ENCODE data around the gene TENT5A.
"Not testable (repeated sequence)": the region's sequence is repeated elsewhere in the genome, so short reads cannot be mapped to it uniquely, and the experiment has no call there.

TENT5A gene

DNA sequence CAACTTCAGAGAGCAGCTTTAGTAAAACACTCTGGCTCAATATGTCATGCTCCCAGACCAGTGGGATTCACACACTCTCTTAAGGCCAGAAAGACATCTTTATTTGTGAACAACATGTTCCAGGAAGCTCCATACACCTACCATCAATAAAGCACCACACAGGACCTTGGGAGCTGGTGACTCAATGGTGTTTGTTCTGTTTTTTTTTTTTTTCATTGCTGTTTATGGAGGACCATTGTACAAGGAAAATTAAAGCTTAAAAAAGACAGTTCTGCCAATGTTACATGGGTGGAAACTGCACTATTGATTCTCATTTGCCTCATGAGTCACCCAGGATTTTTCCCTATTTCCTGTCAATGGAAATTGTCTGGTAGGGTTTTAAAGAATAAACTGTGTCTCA is 36.3 kb upstream of the TENT5A start:
- peaks cover 17% of the 10 kb centered on the region for H3K4me1 ChIP-seq (ENCODE audit: control insufficient read depth, insufficient read depth, low read length, poor library complexity, severe bottlenecking)
- H3K4me3 ChIP-seq (ENCODE audit: extremely low read depth, insufficient read depth, low read length, poor library complexity, severe bottlenecking), result no peak overlapping the region
- H3K9me3 ChIP-seq (ENCODE audit: control insufficient read depth, low read length), result no peaks in the 10 kb centered on the region
- peak overlapping the region; percentile 47 for H3K27ac ChIP-seq (ENCODE audit: low read depth, low read length, severe bottlenecking)
- H3K36me3 ChIP-seq (ENCODE audit: control insufficient read depth, insufficient read depth, low read length), result no peaks in the 10 kb centered on the region

DNA sequence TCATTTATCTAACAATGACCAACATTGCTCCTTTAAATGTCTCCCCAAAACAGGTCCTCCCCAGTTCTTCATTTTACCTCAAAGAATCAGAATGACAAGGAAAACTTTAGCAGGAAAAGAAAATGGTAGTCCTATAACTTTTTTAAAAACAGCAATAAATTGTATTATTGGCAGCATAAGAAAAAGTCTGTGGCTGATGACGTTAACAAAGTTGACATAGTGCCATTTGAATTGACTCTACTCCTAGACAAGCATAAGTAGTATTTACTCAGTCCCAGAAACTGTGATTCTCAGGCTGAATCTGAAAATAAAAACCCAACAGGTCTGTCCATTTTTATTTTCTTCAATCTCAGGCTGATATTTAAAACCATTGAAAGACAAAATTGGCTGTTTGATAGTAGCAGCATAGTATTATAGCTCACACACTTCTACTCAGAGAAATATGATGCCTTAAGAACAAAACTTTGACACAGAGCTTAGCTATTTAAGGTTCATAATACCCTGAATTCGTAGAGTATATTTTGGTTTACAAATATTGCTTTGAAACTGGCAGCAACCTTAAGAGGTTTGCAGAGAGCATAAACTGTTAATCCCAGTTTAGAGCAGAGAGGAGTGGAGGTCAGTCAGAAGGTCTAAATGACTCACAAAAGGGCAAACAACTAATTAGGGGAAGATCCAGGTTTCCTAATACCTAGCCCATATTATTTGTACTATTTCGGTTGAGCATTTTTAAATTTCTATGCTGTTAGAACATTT is 35.0 kb upstream of the TENT5A start:
- H3K36me3 ChIP-seq (ENCODE audit: control insufficient read depth, insufficient read depth, low read length), result no peaks in the 10 kb centered on the region
- peaks cover 17% of the 10 kb centered on the region for H3K4me1 ChIP-seq (ENCODE audit: control insufficient read depth, insufficient read depth, low read length, poor library complexity, severe bottlenecking)
- no peaks in the 10 kb centered on the region for H3K9me3 ChIP-seq (ENCODE audit: control insufficient read depth, low read length)
- H3K27ac ChIP-seq (ENCODE audit: low read depth, low read length, severe bottlenecking), result no peak overlapping the region
- whole genome bisulfite sequencing, 2 experiments (ENCODE audit: insufficient coverage in 2 of 2), result 40 to 88% methylated on average over 1 of the region's 3 CpGs
- H3K4me3 ChIP-seq (ENCODE audit: extremely low read depth, insufficient read depth, low read length, poor library complexity, severe bottlenecking), result no peak overlapping the region

DNA sequence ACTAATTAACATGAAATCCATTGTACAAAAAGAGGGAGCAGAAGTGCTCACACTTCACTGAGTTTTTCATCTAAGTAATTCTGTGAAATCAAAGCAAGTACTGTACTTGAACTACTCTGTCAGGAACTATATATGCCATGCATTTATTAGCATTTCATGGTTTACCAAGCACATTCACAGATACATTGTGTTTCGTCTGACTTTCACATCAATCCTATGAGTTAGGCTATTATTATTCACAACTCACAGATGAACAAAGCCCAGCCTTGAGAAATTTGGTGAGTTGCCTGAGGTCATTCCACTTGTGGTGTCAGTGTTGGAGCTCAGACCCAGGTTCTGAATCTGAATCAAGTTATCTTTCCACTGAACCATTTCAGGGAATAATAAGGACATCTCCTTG is 33.7 kb upstream of the TENT5A start:
- Histone ChIP-seq H3K36me3 (ENCODE audit: control insufficient read depth, insufficient read depth, low read length) (no peaks in the 10 kb centered on the region), H3K9me3 (ENCODE audit: control insufficient read depth, low read length) (no peaks in the 10 kb centered on the region), H3K4me3 (ENCODE audit: extremely low read depth, insufficient read depth, low read length, poor library complexity, severe bottlenecking) (no peak overlapping the region), H3K27ac (ENCODE audit: low read depth, low read length, severe bottlenecking) (no peak overlapping the region), H3K4me1 (ENCODE audit: control insufficient read depth, insufficient read depth, low read length, poor library complexity, severe bottlenecking) (peaks cover 17% of the 10 kb centered on the region)
- WGBS, 2 experiments (ENCODE audit: insufficient coverage in 2 of 2), result no CpG with 5 or more reads among the region's 1 CpG

DNA sequence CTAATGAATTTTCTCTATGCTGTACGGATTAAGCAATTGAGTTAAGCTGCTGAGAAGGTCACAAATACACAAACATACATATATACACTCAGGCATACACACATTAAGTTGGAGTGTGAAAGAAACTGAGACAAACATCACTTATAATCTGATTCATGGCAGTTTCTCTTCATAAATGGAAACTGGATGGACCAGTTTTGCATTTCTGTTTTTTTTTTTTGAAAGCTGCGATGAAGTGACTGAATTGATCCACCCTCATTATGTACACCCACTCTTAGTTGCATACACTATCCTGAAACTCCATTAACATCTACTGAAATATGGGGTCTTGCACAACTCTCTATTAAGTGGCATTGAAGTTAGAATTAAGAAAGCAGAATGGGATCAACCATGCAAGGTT is 32.9 kb upstream of the TENT5A start:
- Histone ChIP-seq H3K27ac (ENCODE audit: low read depth, low read length, severe bottlenecking) (no peak overlapping the region), H3K4me1 (ENCODE audit: control insufficient read depth, insufficient read depth, low read length, poor library complexity, severe bottlenecking) (peaks cover 17% of the 10 kb centered on the region), H3K4me3 (ENCODE audit: extremely low read depth, insufficient read depth, low read length, poor library complexity, severe bottlenecking) (no peak overlapping the region), H3K36me3 (ENCODE audit: control insufficient read depth, insufficient read depth, low read length) (no peaks in the 10 kb centered on the region), H3K9me3 (ENCODE audit: control insufficient read depth, low read length) (no peaks in the 10 kb centered on the region)
- no CpG with 5 or more reads among the region's 2 CpGs for WGBS, 2 experiments (ENCODE audit: insufficient coverage in 2 of 2)

DNA sequence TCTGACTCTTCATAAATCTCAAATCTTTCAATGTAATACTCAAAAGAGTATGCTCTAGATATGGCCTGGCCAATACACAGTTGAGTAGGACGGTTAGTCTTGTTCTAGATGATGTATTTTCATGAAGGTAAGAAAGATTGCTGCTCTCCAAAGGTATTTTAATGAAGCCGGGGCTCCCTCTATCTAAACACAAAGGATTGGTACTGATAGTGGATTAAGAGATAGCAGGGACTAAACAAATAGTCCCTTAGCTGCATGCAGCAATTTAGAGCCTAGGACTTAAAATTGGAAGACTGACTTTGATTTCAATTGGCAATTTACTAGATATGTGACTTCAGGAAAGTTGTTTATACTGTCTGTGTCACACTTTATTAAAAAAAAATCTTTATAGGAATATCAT is 31.4 kb upstream of the TENT5A start:
- no peaks in the 10 kb centered on the region for H3K9me3 ChIP-seq (ENCODE audit: control insufficient read depth, low read length)
- 80% methylated on average over 1 of the region's 2 CpGs; no CpG with 5 or more reads in 1 of the 2 experiments for WGBS, 2 experiments (ENCODE audit: insufficient coverage in 2 of 2)
- H3K27ac ChIP-seq (ENCODE audit: low read depth, low read length, severe bottlenecking), result no peak overlapping the region
- H3K4me3 ChIP-seq (ENCODE audit: extremely low read depth, insufficient read depth, low read length, poor library complexity, severe bottlenecking), result no peak overlapping the region
- peaks cover 12% of the 10 kb centered on the region for H3K4me1 ChIP-seq (ENCODE audit: control insufficient read depth, insufficient read depth, low read length, poor library complexity, severe bottlenecking)
- H3K36me3 ChIP-seq (ENCODE audit: control insufficient read depth, insufficient read depth, low read length), result no peaks in the 10 kb centered on the region

DNA sequence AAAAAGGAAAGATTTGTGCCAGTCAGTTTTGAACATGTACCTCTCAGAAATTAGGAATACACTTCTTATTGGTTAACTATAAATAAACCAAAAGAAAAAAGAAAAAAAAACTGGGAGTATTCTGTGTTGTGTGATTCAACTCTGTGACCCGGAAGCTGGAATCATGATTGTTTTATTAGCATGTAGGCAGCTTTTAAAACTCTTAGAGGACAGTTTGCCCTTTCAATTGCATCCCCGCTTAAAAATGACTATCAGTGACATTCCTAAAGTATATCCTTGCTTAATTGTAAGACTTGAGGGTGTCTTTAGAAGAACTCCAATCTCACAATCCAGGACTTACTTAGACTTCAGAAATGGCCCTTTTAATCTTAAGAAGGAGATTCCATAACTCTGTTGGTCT is 29.1 kb upstream of the TENT5A start:
- Histone ChIP-seq H3K4me3 (ENCODE audit: extremely low read depth, insufficient read depth, low read length, poor library complexity, severe bottlenecking) (no peak overlapping the region), H3K27ac (ENCODE audit: low read depth, low read length, severe bottlenecking) (no peak overlapping the region), H3K36me3 (ENCODE audit: control insufficient read depth, insufficient read depth, low read length) (no peaks in the 10 kb centered on the region), H3K9me3 (ENCODE audit: control insufficient read depth, low read length) (no peaks in the 10 kb centered on the region), H3K4me1 (ENCODE audit: control insufficient read depth, insufficient read depth, low read length, poor library complexity, severe bottlenecking) (peaks cover 8% of the 10 kb centered on the region)
- no CpG with 5 or more reads among the region's 2 CpGs for WGBS, 2 experiments (ENCODE audit: insufficient coverage in 2 of 2)

DNA sequence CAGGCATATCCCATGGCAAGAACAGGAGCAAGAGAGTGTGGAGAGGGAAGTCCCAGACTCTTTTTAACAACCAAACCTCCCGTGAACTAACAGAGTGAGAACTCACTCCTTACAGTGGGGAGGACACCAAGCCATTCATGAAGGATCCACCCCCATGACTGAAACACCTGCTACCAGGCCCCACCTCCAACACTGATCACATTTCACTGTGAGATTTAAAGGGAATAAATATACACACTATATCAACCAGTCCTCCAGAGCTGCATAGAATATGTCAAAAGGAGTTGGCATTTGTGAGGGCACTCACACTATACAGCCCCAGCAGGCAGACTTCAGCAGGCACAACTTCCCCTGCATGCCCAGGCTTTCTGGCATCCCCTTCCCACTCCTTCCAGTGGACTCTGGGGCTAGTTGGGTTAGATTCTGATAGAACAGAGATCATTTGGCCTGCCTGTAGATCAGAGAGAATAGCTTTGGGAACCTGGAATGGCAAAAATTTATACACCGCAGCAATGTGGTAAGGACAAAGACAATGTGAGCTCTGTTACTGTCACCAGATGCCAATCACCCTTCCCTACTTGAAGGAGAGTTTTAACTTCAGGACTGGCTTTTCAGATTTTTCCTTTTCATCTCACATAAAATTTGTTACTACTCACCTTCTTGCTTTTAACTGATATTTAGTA is 25.2 kb upstream of the TENT5A start:
- Histone ChIP-seq H3K36me3 (ENCODE audit: control insufficient read depth, insufficient read depth, low read length) (no peaks in the 10 kb centered on the region), H3K4me3 (ENCODE audit: extremely low read depth, insufficient read depth, low read length, poor library complexity, severe bottlenecking) (no peak overlapping the region), H3K4me1 (ENCODE audit: control insufficient read depth, insufficient read depth, low read length, poor library complexity, severe bottlenecking) (peaks cover 8% of the 10 kb centered on the region), H3K27ac (ENCODE audit: low read depth, low read length, severe bottlenecking) (no peak overlapping the region), H3K9me3 (ENCODE audit: control insufficient read depth, low read length) (no peaks in the 10 kb centered on the region)
- WGBS, 2 experiments (ENCODE audit: insufficient coverage in 2 of 2), result 73 to 100% methylated on average over 2 of the region's 2 CpGs

DNA sequence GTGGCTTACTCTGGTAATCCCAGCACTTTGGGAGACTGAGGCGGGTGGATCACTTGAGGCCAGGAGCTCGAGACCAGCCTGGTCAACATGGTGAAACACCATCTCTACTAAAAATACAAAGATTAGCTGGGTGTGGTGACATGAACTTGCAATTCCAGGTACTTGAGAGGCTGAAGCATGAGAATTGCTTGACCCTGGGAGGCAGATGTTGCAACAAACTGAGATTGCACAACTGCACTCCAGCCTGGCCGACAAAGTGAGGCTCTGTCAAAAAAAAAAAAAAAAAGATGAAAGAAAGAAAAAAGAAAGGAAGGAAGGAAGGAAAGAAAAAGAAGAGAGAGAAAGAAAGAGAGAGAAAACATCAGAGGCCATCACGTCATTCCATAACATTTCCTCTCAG is 23.7 kb upstream of the TENT5A start:
- H3K27ac ChIP-seq (ENCODE audit: low read depth, low read length, severe bottlenecking); H3K4me3 ChIP-seq (ENCODE audit: extremely low read depth, insufficient read depth, low read length, poor library complexity, severe bottlenecking); H3K9me3 ChIP-seq (ENCODE audit: control insufficient read depth, low read length); H3K36me3 ChIP-seq (ENCODE audit: control insufficient read depth, insufficient read depth, low read length): not testable (repeated sequence)
- 93 to 100% methylated on average over 2 of the region's 4 CpGs for WGBS, 2 experiments (ENCODE audit: insufficient coverage in 2 of 2)
- peaks cover 16% of the 10 kb centered on the region for H3K4me1 ChIP-seq (ENCODE audit: control insufficient read depth, insufficient read depth, low read length, poor library complexity, severe bottlenecking)

DNA sequence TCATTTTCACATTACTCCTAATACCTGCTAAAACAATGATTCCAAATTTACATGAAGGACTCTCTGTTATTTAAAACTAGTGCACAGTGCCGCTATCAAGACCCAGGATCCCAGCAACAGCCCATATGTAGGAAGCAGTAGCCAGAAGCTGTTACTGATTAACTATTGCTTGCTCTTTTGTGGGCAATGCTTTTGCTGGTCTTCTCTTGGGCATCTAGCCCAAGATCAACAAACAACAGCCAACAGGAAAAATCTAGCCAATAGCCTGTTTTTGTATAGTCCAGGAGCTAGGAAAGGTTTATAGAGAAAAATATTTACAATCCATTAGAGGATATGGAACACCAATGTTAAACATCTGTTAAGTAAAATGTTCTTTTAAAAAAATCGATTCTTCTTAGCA is 22.1 kb upstream of the TENT5A start:
- no peaks in the 10 kb centered on the region for H3K9me3 ChIP-seq (ENCODE audit: control insufficient read depth, low read length)
- H3K36me3 ChIP-seq (ENCODE audit: control insufficient read depth, insufficient read depth, low read length), result no peaks in the 10 kb centered on the region
- no CpG with 5 or more reads among the region's 2 CpGs for WGBS, 2 experiments (ENCODE audit: insufficient coverage in 2 of 2)

DNA sequence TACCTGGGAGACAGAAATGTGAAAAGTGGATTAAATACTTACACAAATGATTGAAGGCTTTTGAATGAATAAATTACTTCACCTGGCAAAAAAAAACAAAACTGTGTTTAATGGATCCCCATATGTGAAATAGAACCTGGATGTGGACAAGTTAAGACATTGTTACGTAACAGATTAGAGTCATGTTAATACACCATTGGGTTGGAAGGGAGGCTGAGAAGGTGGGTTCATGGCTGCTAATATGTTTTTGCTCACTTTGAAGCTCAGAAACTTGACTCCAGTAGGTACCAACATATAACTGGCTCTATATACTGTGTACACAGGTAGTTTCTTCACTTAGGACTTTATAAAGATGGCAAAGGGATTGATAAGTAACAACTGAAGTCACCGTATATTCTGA is 21.4 kb upstream of the TENT5A start:
- Histone ChIP-seq H3K9me3 (ENCODE audit: control insufficient read depth, low read length) (no peaks in the 10 kb centered on the region), H3K36me3 (ENCODE audit: control insufficient read depth, insufficient read depth, low read length) (no peaks in the 10 kb centered on the region), H3K27ac (ENCODE audit: low read depth, low read length, severe bottlenecking) (no peak overlapping the region), H3K4me1 (ENCODE audit: control insufficient read depth, insufficient read depth, low read length, poor library complexity, severe bottlenecking) (peaks cover 16% of the 10 kb centered on the region), H3K4me3 (ENCODE audit: extremely low read depth, insufficient read depth, low read length, poor library complexity, severe bottlenecking) (no peak overlapping the region)
- WGBS, 2 experiments (ENCODE audit: insufficient coverage in 2 of 2), result 90 to 100% methylated on average over 1 of the region's 2 CpGs

More for the DNA sequence above, 22.1 kb upstream of the TENT5A start:
- H3K27ac ChIP-seq (ENCODE audit: low read depth, low read length, severe bottlenecking), result no peak overlapping the region
- peaks cover 16% of the 10 kb centered on the region for H3K4me1 ChIP-seq (ENCODE audit: control insufficient read depth, insufficient read depth, low read length, poor library complexity, severe bottlenecking)
- no peak overlapping the region for H3K4me3 ChIP-seq (ENCODE audit: extremely low read depth, insufficient read depth, low read length, poor library complexity, severe bottlenecking)

DNA sequence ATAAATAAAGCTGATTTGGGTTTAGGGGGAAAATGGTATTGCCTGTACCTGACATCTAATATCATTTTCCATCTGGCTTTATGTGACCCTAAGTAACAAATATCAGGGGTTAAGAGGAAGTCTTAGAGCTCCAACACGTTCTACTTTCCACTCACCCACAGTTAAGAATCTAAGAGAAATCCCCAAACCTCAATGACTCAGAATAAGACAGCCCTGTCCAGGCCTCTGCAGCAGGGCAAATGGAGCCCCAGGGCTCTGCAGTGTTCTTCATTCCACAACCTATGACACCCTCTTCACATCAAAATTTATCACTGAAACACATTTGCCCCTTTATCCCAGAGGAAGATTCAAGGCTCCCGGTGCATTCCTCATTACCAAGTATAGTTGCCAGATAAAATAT is 20.3 kb upstream of the TENT5A start:
- H3K9me3 ChIP-seq (ENCODE audit: control insufficient read depth, low read length), result no peaks in the 10 kb centered on the region
- 100% methylated on average over 1 of the region's 2 CpGs; no CpG with 5 or more reads in 1 of the 2 experiments for WGBS, 2 experiments (ENCODE audit: insufficient coverage in 2 of 2)
- H3K27ac ChIP-seq (ENCODE audit: low read depth, low read length, severe bottlenecking), result no peak overlapping the region
- H3K36me3 ChIP-seq (ENCODE audit: control insufficient read depth, insufficient read depth, low read length), result no peaks in the 10 kb centered on the region
- H3K4me1 ChIP-seq (ENCODE audit: control insufficient read depth, insufficient read depth, low read length, poor library complexity, severe bottlenecking), result peaks cover 11% of the 10 kb centered on the region
- H3K4me3 ChIP-seq (ENCODE audit: extremely low read depth, insufficient read depth, low read length, poor library complexity, severe bottlenecking), result no peak overlapping the region

Measured in mesodermal cell (in vitro differentiated cells).